ENCODE measurements around the gene RPL10.

Gene RPL10

DNA sequence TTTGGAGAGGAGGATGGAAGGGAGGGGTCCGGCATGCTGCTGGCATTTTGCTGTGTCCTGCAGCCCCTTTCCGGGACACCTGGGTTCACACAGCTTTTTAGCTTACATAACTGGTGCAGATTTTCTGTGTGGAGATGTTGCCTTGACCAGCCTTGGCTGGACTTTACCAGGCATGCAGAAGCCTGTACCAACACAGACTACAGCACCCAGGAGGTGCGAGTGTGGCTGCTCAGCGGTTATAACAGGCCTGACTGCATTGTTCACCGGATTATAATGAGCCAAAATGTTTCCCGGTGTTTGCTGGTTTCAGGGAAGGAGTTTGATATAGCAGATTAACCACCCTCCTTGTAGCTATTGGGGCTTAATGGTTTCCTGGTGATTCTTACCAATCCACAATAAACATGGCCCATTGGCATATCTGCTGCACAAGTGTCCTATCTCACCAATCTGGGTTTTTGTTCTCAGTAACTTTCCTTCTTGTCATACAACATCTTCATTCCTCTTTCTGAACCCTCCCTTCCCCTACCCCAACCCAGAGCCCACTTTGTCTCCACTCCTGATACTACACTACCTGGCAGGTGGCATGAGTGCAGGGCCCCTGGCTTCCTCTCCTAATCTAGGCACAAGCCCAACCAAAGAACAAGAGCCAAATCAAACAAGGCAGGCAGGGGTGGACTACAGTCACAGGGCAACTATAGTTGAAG is 3.9 kb downstream of the RPL10 start:
- DNase-seq: peak; percentile 61

GRCh38 chrX:154402622-154403127 is 4.5 kb downstream of the RPL10 start:
- no peak for DNase-seq

- no peak for DNase-seq
Measured at GRCh38 chrX:154403192-154403591, 5.0 kb downstream of the RPL10 start.

GRCh38 chrX:154403858-154404257 is 5.7 kb downstream of the RPL10 start:
- no peak for DNase-seq

DNA sequence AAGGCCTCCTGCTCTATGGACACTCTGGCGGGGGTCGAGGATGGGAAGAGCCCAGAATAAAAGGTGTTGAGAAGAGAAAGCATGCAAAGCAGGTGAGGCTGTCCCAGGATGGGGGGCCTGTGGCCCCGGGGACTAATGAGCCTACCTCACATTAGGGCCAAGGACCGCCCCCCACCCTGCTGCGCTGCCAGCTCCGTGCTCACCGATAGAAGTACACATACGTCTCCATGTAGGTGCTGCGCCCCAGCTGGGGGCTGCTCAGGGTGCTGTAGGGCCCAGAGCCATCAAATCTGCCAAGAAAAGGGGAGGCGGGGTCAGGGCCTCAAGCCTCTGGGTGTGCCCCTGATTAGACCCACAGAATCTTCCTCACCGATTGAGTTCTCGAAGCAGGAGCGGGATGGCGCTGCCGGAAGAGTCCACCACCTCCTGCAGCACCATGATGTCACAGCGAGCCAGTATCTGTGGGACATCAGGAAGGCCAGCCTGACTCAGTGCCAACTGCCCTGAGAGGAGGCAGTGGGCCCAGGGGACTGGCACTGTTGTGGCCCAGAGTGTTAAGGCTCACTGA is 6.5 kb downstream of the RPL10 start:
- no peak for DNase-seq

DNA sequence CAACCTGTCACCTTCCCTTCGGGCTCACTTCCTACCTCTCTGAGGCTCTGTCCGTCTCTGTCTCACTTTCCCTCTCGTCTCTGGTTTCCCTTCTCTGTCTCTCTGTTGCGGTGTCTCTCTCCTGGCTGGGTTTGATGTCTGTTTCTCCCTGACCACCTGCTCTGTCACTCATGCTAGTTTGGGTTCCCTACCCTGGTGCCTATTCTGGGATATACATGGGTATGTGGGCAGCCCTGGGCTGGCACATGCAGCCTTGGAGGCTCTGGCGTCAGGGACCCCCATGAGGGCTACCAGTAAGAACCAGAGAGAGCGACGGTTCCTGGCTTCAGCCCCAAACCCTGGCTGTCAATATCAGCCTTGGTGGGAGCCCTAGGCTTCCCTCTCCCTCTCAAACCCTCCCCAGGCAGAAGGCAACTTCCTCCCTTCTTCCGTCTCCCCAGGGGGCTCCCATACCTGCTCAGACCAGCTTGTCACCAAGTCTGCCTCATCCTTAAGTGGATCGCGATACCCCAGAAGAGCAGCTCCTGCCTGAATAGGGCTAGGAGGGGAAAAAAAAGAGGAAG is 10.6 kb downstream of the RPL10 start:
- no peak for DNase-seq

- no peak for DNase-seq
Measured at GRCh38 chrX:154409222-154409871, 11.2 kb downstream of the RPL10 start, which contains the start of gene DNASE1L1. DNASE1L1 (minus strand) TSS chrX:154409254; CDS start chrX:154405568, 3,686 bp downstream.

GRCh38 chrX:154411981-154412340 is 13.8 kb downstream of the RPL10 start:
- peak; percentile 79 for DNase-seq

DNA sequence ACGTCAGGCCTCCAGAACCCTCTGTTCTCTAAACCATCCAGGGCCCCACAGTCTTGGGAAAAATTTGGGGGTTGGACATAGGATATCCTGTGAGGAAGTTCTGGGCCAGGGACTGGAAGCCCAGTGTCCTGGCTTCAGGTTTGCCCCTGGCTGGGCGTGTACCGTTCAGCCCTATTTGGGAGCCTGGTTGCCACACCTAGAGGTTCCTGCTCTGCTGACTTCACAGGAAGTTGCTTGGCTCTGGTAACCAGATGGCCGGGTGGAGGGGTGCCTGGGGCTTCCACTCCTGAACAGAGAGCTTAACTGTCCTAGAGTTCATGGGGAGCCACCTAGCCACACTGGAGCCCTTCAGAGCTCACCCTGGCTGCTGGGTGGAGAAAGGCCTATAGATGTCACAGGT is 14.3 kb downstream of the RPL10 start:
- no peak for DNase-seq

DNA sequence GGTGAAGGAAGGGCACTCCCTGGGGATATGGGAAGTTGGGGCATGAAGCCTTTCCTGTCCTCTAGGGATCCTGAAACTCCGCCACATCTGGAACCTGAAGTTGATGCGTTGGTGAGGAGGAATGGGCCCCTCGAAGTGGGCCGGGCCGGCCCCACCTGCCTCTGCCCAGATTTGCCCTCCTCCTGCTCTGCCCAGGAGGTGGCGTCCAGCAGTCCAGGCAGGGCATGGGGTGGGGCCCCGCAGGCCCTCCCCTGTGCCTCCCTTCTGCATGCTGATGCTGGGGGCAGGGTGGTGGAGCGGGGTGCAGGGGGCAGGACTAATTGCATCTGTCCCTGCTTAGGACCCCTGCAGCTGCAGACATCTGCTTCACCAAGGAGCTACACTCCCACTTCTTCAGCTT is 15.0 kb downstream of the RPL10 start:
- no peak for DNase-seq

GRCh38 chrX:154417157-154417556 is 19.0 kb downstream of the RPL10 start:
- DNase-seq: no peak

DNA sequence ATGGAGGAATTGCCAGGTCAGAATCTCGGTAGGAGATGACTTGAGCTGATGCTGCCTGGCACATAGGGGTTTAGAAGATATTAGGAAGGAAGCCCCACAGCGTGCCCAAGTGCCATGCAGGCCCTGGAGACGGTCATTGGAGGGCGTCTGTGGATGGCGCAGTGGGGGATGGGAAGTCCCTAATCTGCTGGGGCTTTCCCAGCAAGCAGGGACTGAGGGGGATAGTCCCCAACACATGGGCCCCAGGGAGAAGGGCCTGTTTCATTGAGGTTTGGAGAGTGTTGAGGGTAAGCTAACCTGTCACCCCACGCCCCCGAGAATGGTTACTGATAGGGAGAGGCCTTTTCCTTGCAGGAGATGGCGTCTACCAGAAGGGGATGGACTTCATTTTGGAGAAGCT is 21.0 kb downstream of the RPL10 start:
- DNase-seq: no peak

DNA sequence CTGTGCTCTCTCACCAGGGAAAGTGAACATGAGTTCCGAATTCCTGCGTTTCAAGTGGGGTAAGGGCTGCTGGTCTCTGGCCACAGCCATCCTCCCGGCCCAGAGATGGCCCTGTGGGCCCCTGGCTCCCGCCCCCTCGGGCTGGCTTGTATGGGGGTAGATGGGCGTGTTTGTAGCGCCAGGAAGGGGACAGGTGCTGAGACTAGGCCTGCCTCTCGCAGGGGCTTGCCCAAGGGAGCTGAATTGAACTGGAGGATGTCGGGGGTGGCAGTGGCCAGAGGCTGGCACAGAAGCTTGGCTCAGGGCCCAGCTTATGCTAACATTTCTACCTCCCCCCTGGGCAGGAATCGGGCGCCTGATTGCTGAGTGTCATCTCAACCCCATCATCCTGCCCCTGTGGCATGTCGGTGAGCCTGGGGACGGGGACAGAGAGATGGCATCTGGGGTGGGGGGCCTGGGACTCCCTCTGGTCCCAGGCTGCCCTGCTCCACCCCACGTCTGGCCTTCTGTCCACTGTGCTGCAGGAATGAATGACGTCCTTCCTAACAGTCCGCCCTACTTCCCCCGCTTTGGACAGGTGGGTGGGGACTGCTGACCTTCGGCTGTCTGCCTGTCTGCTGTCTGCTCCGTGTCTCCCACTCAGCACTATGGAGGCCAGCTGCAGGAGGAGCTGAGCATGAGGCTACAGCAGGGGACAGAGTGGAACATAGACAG is 21.7 kb downstream of the RPL10 start:
- no peak for DNase-seq

GRCh38 chrX:154420402-154420756 is 22.2 kb downstream of the RPL10 start:
- DNase-seq: no peak

DNA sequence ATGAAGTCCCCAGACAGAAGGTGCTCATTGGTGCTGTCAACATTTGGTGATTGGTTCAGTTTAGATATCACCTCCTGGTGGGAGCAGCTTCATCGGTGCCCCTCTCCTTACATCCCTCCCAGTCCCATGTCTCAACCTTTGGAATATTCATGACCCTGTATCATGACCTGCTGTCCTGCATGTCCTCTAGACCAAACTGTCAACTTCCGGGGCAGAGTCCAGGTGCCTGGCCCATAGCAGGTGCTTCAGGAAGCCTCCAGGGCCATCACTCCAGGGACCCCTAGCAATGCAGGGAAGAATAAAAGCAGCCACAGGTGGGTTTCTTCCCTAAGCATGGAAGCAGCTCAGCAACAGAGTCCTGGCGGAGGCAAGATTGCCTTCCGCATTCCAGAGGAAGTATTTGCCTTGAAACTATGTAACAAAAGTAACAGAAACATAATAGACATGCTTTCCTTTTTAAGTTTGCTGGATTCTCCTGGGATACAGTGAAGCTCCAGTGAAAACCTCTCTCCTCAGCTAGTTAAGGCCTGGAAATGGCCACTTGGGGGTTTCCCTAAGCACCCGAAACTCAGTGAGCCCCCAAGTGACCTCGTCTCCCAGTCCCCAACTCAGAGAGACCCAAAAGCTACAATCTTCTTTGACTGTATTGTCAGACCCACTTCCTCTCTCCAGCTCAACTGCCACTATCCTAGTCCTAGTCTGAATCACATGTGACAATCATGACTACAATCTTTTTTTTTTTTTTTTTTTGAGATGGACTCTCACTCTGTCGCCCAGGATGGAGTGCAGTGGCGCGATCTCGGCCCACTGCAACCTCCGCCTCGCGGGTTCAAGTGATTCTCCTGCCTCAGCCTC is 29.0 kb downstream of the RPL10 start:
- DNase-seq: no peak

DNA sequence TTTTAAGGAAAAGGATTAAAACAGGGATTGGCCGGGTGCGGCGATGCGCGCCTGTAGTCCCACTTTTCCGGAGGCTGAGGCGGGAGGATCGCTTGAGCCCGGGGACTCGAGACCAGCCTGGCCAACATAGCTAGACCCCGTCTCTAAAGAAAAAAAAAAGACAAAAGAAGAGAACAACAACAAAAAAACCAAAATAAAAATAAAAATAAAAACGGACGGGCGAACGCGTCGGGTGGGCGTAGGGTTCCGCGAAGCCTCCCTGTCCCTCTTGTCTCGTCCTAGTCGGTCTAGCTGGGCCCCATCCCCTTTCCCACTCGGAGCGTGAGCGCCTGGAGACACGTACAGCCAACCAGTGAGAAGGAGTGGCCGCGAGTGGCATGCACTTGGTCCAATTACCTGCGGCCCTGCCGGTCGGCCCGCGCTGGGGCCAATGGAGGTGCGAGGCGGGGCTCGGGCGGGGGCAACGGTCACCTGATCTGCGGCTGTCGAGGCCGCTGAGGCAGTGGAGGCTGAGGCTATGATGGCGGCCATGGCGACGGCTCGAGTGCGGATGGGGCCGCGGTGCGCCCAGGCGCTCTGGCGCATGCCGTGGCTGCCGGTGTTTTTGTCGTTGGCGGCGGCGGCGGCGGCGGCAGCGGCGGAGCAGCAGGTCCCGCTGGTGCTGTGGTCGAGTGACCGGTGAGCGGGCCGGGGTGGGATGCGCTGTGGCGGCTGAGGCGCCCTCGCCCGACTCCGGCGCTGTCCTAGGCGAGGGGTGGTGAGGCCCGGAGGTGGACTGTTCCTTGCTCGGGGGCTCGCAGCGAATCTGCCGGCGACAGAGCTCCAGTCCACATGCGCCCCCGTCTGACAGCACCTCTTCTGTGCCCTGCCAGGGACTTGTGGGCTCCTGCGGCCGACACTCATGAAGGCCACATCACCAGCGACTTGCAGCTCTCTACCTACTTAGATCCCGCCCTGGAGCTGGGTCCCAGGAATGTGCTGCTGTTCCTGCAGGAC is 30.3 kb downstream of the RPL10 start, which contains the start of gene ATP6AP1:
Gene ATP6AP1, plus strand, starts transcription at position 502 of the 996 bp plus-strand sequence. Its CDS starts 16 bp downstream, at position 518.
- DNase-seq: peak; percentile 89

GRCh38 chrX:154429711-154430110 is 31.5 kb downstream of the RPL10 start:
- DNase-seq: no peak

GRCh38 chrX:154430479-154430878 is 32.3 kb downstream of the RPL10 start:
- DNase-seq: no peak

DNA sequence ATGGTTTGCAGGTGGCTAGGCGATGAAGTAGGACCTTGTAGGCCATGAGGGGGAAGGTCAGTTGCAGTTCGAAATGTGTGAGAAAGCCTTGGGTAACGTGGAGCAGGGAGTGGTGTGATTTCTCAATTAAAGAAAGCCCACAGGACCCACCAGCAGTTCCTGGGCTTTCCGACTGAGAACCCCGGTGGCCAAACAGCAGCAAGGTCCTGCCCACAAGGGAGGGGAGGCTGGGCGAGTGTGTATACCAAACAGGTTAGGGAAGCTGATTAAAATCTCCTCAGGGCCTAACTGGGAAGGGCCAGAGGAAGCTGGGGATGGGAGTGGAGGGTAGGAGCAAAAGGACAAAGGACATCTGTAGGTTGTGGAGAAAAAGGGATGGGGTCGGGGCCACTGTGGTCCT is 32.7 kb downstream of the RPL10 start:
- DNase-seq: no peak

DNA sequence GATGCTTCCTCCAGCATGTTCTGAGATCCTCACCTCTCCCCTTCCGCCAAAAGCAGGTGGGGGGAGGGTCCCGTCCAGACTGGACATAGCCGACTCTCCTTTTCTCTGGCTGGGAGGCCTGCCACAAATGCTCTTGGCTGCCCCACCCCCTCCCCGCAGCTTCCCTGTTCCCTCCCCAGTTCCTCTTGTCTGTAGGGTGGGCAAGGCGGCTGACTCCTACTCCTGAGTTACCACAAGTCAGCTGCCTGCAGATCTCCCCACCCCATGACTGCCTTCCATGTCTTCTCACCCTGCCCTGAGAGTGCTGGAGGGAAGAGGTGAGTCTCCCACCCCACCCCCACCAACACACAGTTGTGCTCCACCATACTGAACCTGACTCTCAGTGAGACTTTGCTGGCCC is 33.2 kb downstream of the RPL10 start:
- DNase-seq: no peak

DNA sequence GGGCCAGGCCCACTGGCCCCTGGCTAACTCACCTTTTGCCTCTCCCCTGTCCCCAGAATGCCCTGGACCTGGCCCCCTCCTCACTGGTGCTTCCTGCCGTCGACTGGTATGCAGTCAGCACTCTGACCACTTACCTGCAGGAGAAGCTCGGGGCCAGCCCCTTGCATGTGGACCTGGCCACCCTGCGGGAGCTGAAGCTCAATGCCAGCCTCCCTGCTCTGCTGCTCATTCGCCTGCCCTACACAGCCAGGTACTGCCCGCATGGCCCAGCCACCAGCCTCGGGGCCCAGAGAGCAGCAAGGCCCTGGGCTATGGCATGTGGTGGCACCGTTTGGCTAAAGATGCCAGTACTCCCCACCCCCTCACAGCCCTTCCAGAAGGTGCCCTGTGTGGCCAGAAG is 34.0 kb downstream of the RPL10 start:
- DNase-seq: no peak
